Renal cortex interstitium (tissue), 15 donors: ENCODE data around the gene ING4. TPM values are rescaled to one million over a fixed set of nuclear protein-coding genes. Genes with fewer than 3 reads are reported as not detected.
"Not testable (repeated sequence)": the region's sequence is repeated elsewhere in the genome, so short reads cannot be mapped to it uniquely, and the experiment has no call there.

ENCODE experiments used
- DNase-seq, 11 donors: peaks; one replicate each; pipeline ENCODE4 v3.0.0-alpha.2; 2013; ENCODE audit warnings: low read depth in 9 of 11, low spot score in 4 of 11; ENCODE audit errors: extremely low read depth in 1 of 11
- long read RNA-seq, 16 experiments: transcript quantifications; one replicate each; lab custom pipeline, GENCODE V29; 2026
- polyA plus RNA-seq, 3 donors: library from polyadenylated mRNA; unstranded; fragments of 120-200 nt; gene quantifications; one replicate each; pipeline ENCODE4 v1.2.1, GENCODE V29; 2013; ENCODE audit not compliant: insufficient read length in 3 of 3

Gene ING4
- 100 to 1,000 TPM; 111 to 118 (median 112) TPM for polyA plus RNA-seq
- long read RNA-seq, donor 1, transcript ING4-201 (8 exons, 1,709 nt), result major isoform, 17 of 34 reads
- long read RNA-seq, donor 1, transcript ING4-202 (8 exons, 1,393 nt), result minor isoform, 12 of 34 reads
- long read RNA-seq, donor 1, partial matches to known transcripts, result 0 of 34 reads
- long read RNA-seq, donor 1, other reads (novel, unspliced or antisense), result 0 of 34 reads
- long read RNA-seq, donor 2, transcript ING4-201 (8 exons, 1,709 nt), result minor isoform, 6 of 20 reads
- long read RNA-seq, donor 2, transcript ING4-202 (8 exons, 1,393 nt), result major isoform, 9 of 20 reads
- long read RNA-seq, donor 2, partial matches to known transcripts, result 0 of 20 reads
- long read RNA-seq, donor 2, other reads (novel, unspliced or antisense), result 0 of 20 reads
- long read RNA-seq, donor 3, transcript ING4-207 (8 exons, 1,348 nt), result minor isoform, 7 of 66 reads
- long read RNA-seq, donor 3, transcript ING4-202 (8 exons, 1,393 nt), result major isoform, 25 of 66 reads
- long read RNA-seq, donor 3, transcript ING4-201 (8 exons, 1,709 nt), result major isoform, 25 of 66 reads
- long read RNA-seq, donor 3, partial matches to known transcripts, result 0 of 66 reads
- long read RNA-seq, donor 3, other reads (novel, unspliced or antisense), result 0 of 66 reads
- long read RNA-seq, donor 4, transcript ING4-202 (8 exons, 1,393 nt), result major isoform, 21 of 49 reads
- long read RNA-seq, donor 4, transcript ING4-201 (8 exons, 1,709 nt), result minor isoform, 15 of 49 reads
- long read RNA-seq, donor 4, partial matches to known transcripts, result 0 of 49 reads
- long read RNA-seq, donor 4, other reads (novel, unspliced or antisense), result 0 of 49 reads
- long read RNA-seq, donor 5, result 0 reads
- long read RNA-seq, donor 6, transcript ING4-201 (8 exons, 1,709 nt), result minor isoform, 9 of 39 reads
- long read RNA-seq, donor 6, transcript ING4-207 (8 exons, 1,348 nt), result minor isoform, 7 of 39 reads
- long read RNA-seq, donor 6, transcript ING4-202 (8 exons, 1,393 nt), result major isoform, 11 of 39 reads
- long read RNA-seq, donor 6, partial matches to known transcripts, result 5 of 39 reads
- long read RNA-seq, donor 6, other reads (novel, unspliced or antisense), result 0 of 39 reads
- long read RNA-seq, donor 7, transcript ING4-207 (8 exons, 1,348 nt), result minor isoform, 8 of 64 reads
- long read RNA-seq, donor 7, transcript ING4-202 (8 exons, 1,393 nt), result minor isoform, 13 of 64 reads
- long read RNA-seq, donor 7, transcript ING4-201 (8 exons, 1,709 nt), result major isoform, 26 of 64 reads
- long read RNA-seq, donor 7, partial matches to known transcripts, result 11 of 64 reads
- long read RNA-seq, donor 7, other reads (novel, unspliced or antisense), result 0 of 64 reads
- long read RNA-seq, donor 8, transcript ING4-203 (8 exons, 741 nt), result minor isoform, 5 of 107 reads
- long read RNA-seq, donor 8, transcript ING4-201 (8 exons, 1,709 nt), result major isoform, 50 of 107 reads
- long read RNA-seq, donor 8, transcript ING4-207 (8 exons, 1,348 nt), result minor isoform, 8 of 107 reads
- long read RNA-seq, donor 8, transcript ING4-202 (8 exons, 1,393 nt), result minor isoform, 24 of 107 reads
- long read RNA-seq, donor 8, partial matches to known transcripts, result 5 of 107 reads
- long read RNA-seq, donor 8, other reads (novel, unspliced or antisense), result 8 of 107 reads
- long read RNA-seq, donor 9, transcript ING4-201 (8 exons, 1,709 nt), result minor isoform, 7 of 23 reads
- long read RNA-seq, donor 9, transcript ING4-202 (8 exons, 1,393 nt), result major isoform, 9 of 23 reads
- long read RNA-seq, donor 9, transcript ING4-207 (8 exons, 1,348 nt), result minor isoform, 5 of 23 reads
- long read RNA-seq, donor 9, partial matches to known transcripts, result 0 of 23 reads
- long read RNA-seq, donor 9, other reads (novel, unspliced or antisense), result 0 of 23 reads
- long read RNA-seq, donor 10, transcript ING4-202 (8 exons, 1,393 nt), result minor isoform, 10 of 48 reads
- long read RNA-seq, donor 10, transcript ING4-201 (8 exons, 1,709 nt), result major isoform, 26 of 48 reads
- long read RNA-seq, donor 10, partial matches to known transcripts, result 6 of 48 reads
- long read RNA-seq, donor 10, other reads (novel, unspliced or antisense), result 0 of 48 reads
- long read RNA-seq, donor 11, transcript ING4-201 (8 exons, 1,709 nt), result major isoform, 10 of 21 reads
- long read RNA-seq, donor 11, transcript ING4-202 (8 exons, 1,393 nt), result minor isoform, 6 of 21 reads
- long read RNA-seq, donor 11, partial matches to known transcripts, result 0 of 21 reads
- long read RNA-seq, donor 11, other reads (novel, unspliced or antisense), result 0 of 21 reads
- long read RNA-seq, donor 12, transcript ING4-202 (8 exons, 1,393 nt), result major isoform, 8 of 18 reads
- long read RNA-seq, donor 12, transcript ING4-201 (8 exons, 1,709 nt), result minor isoform, 7 of 18 reads
- long read RNA-seq, donor 12, partial matches to known transcripts, result 0 of 18 reads
- long read RNA-seq, donor 12, other reads (novel, unspliced or antisense), result 0 of 18 reads
- long read RNA-seq, donor 13, result 0 reads
- long read RNA-seq, donor 14, transcript ING4-202 (8 exons, 1,393 nt), result minor isoform, 10 of 33 reads
- long read RNA-seq, donor 14, transcript ING4-201 (8 exons, 1,709 nt), result major isoform, 16 of 33 reads
- long read RNA-seq, donor 14, partial matches to known transcripts, result 0 of 33 reads
- long read RNA-seq, donor 14, other reads (novel, unspliced or antisense), result 0 of 33 reads
- long read RNA-seq, donor 15, transcript ING4-202 (8 exons, 1,393 nt), result minor isoform, 6 of 21 reads
- long read RNA-seq, donor 15, transcript ING4-201 (8 exons, 1,709 nt), result major isoform, 11 of 21 reads
- long read RNA-seq, donor 15, partial matches to known transcripts, result 0 of 21 reads
- long read RNA-seq, donor 15, other reads (novel, unspliced or antisense), result 0 of 21 reads
- long read RNA-seq, donor 16, transcript ING4-203 (8 exons, 741 nt), result minor isoform, 9 of 128 reads
- long read RNA-seq, donor 16, transcript ING4-207 (8 exons, 1,348 nt), result minor isoform, 6 of 128 reads
- long read RNA-seq, donor 16, transcript ING4-201 (8 exons, 1,709 nt), result major isoform, 47 of 128 reads
- long read RNA-seq, donor 16, transcript ING4-202 (8 exons, 1,393 nt), result minor isoform, 39 of 128 reads
- long read RNA-seq, donor 16, partial matches to known transcripts, result 14 of 128 reads
- long read RNA-seq, donor 16, other reads (novel, unspliced or antisense), result 0 of 128 reads

DNA sequence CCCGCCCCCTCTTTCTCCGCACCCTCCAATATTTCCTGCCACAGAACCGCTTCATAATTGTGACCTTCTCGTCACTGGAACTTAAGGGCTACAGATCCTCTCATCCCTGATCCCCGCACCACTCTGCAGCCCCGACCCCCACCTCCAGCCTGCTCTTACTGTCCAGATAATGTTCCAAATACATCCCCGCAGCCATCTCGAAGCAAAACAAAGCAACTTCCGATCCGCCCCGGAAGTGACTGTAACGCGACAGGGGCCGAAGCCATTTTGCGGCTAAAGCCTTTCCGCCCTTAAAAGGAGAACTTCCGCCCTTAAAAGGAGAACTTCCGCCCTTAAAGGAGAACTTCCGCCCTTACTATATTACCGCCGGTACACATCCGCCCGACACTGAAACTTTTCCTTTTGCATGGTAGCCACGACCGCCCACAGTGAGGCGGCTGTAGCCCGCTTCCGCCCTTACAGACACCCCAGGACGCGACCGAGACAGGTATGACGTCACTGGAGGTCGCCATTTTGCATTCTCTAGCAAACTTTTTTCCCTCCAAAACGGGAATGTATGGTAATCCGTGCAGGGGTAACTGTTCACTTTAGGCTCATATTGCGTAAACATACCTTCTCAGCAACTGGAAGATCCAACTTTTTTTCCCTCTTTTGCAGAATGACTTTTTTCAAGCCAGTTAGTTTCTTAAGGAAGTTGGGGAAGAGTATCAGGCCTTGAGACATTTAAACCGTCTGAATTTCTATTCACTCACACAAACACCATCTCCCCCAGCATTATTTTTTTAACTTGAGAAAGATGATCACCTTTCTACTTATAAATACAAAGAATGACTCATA lies at the start of gene ING4:
TSS of gene ING4 (minus strand) at position 214 of the 837 bp plus-strand sequence. CDS start at position 196, 18 bp downstream.
- peak; percentile 98 to 100 (median 99) for DNase-seq

DNA sequence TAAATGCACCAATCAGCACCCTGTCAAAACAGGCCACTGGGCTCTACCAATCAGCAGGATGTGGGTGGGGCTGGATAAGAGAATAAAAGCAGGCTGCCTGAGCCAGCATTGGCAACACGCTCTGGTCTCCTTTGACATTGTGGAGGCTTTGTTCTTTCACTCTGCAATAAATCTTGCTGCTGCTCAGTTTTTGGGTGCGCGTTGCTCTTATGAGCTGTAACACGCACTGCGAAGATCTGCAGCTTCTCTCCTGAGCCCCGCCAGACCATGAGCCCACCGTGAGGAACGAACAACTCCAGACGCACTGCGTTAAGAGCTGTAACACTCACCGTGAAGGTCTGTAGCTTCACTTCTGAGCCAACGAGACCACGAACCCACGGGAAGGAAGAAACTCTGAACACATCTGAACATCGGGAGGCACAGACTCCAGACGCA lies 46.1 kb upstream of the ING4 start:
- no peak for DNase-seq

DNA sequence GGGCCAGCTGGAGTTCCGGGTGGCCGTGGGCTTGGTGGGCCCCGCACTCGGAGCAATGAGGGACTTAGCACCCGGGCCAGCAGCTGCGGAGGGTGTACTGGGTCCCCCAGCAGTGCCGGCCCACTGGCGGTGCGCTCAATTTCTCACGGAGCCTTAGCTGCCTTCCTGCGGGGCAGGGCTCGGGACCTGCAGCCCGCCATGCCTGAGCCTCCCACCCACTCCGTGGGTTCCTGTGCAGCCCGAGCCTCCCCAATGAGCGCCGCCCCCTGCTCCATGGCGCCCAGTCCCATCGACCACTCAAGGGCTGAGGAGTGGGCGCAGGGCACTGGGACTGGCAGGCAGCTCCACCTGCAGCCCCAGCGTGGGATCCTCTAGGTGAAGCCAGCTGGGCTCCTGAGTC lies 45.4 kb upstream of the ING4 start:
- not testable (repeated sequence) for DNase-seq

DNA sequence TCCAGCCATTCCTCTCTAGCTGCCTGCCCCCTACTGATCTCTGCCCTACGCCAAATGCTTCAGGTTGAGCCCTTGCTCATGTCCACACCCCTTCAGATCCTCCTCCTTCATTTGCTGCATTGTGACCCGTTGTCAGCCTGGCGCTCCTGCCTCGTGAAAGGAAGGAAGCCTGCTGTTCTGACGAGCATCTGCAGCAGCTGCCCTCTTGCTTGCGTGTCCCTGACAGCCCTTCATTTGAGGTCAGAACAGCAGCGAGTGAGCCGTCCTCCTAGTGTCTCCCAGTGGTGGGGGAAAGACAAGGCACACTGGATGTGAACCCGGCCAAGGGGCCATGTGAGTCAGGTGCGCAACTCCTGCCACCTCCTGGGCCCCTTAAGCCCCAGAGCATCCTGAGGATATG lies 40.7 kb upstream of the ING4 start:
- no peak for DNase-seq

DNA sequence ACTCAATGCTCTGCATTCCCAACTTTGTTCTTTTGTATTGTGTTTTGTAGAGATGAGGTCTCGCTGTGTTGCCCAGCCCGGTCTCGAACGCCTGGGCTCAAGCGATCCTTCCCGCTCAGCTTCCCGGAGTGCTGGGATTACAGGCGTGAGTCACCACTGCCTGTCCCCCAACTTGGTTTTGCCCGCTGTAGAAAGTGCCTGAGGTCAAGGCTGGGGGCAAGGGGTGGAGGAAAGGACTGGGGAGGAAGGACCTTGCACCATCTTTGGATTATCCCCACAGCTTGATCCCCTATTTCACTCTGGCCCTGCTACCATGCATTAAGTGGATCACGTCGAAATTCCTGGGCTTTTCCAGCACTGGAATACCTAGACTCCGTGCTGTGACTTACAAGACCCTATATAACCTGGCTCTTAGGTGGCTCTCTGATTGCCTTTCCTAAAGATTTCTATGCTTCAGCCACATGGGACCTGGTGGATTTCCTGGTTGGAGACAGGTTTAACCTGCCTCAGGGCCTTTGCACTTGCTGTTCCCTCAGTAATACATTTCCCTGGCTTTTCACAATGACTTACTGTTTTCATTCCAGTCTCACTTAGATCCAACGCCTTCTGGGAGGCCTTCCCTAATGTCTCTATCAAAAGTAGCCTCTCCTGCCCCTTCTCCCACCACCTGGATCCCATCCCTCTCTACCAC lies 38.3 kb upstream of the ING4 start:
- DNase-seq, result no peak

DNA sequence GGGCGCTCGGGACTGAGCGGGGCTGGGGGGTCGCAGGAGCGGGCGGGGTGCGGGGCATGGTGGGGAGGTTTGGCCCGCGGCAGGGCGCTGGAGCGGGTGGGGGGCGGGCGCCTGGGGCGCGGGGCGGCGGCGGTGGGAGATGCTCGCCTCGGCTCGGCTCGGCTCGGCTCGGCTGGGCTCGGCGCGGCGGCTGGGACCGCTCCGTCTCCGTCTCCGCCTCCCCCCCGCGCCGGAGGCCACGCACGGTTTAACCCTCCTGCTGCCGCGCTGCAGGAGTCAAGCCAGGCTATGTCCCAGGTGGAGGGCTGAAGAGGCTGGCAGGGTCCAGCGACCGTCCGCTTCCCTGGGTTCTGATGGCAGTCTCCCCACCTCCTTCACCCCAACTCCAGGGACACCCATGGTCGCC lies 37.7 kb upstream of the ING4 start, which contains the start of gene PIANP:
TSS of gene PIANP (minus strand) at position 170 of the 406 bp plus-strand sequence. CDS start 2,754 bp downstream, outside the sequence.
- peak in 5 of 11 donors; percentile 57 to 68 (median 67) for DNase-seq

DNA sequence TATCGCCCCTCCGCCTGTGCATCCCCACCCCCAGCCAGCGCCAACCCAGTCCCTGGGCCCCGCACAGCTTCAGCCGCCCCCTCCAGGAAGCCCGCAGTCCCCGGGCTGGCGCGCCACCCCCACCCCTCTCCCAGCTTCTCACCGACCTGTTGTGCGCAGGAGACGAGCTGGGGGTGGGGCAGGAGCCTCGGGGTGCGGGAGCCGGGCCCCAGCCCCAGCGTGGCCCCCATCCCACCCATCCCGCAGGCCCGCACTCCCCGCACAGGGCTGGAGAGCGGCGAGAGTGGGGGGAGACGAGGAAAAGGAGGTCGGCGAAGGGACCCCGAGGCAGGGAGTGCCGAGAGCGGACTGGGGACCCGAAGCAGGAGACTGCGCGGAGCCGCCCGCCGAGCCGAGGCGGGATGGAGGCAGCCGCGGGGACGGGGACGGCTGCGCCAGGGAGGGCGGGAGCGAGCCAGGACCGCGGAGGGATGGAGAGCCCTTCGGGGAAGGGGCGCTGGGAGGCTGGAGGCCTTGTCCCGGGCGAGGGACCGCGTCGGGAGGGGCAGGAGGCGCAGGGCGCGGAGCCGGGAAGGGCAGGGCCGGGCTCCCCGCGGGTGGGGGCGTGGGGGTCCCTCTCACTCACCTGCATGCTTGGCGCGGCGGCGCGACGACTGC lies 37.2 kb upstream of the ING4 start:
- DNase-seq, result peak in 1 of 11 donors; percentile 22

DNA sequence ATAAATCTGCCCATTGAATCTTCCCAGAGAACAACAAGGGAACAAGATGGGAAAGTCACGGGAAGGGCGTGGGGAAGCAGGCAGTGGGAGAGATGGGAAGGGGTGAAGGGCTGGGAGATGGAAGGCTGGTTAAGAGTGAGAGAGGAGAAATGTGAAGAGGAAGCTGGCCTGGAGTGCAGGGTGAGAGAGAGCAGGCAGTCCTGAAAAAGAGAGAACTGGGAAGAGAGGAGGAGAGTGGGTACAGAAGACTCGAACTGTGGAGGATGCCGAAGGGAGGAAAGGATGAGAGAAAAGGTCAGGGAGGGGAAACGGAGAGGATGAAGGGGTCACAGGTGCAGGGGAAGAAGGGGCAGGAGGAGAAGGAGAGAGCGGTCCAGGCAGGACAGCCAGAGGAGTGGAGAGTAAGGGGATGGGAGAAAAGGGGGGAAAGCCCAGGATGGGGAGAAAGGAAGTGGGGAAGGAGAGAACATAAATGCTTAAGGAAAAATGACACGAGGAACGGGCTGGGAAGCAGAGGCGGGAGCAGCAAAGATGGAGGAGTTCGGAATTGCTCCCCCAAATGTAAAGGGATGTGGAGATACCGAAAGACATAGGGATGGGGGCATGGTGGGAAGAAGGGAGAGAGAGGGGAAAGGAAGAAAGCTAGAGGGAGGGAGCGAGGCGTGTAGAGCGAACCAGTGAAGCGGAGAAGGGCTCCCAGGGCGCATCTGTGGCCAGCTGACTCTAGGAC lies 36.5 kb upstream of the ING4 start:
- no peak for DNase-seq

DNA sequence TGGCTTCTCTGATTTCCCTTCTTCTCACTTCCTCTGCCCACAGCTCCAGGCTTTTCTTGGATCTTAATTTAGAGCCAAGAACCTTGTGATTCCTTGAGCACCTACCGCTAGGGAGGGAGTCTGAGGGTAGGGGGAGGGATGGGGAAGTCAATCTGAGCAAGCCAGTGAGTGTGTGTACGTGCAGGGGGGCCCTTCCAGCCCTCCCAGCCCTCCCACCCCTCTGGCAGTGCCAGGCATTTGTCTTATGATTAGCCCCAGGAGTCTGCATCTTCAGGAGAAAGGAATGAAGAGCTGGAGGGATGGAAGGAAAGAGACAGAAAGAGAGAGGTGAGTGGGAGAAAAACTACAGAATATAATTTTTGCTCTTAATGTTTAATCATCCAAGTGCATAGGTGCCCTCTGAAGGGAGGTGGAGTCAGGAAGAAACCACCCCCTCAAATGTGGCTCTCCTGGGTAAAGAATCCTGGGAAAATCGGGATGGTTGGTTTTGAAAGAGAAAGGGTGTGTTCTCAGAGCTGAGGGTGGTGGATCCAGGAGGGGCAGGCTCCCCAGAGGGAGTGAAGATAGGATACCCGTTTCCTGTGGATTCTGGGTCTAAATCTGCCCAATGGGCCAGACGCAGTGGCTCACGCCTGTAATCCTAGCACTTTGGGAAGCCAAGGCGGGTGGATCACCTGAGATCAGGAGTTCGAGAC lies 35.6 kb upstream of the ING4 start:
- DNase-seq, result no peak

DNA sequence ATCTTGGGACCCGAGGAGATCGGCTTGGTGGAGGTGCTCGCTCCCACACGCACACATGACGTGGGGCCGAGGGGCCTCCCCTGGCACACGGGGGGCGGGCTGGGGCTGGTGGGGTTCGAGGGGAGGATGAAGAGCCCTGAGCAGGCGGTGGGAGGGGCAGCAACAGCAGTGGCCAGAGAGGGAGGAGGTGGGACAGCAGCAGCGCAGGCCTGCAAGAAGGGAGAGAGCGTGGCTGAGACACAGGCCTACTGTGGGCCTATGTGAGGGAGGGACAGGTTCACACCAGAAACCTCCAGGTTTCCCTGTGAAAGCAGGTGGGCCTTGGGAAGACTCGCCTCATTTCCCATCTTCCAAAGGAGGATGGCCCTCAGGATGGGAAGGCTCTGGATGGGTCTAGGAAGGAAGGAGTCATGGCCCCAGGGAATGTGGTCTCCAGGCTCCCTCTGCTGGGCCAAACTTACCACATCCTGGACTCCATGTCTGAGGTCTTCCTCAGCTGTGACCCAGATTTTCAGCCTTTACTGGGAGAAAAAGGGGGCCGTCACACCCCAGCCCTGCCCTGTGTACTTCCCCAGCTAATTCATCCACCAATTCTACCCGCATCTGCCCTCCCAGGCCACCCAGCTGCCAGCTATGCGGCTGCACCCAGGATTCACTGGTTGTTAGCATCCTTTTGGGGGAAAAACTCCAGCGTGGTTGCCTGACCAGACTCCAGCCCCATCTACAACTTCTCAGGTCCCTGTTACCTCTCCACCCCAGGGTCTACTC lies 34.8 kb upstream of the ING4 start:
- DNase-seq, result peak in 3 of 11 donors; percentile 22 to 50 (median 31)
